Measurements from ENCODE around the gene PAOX.
A peak's percentile ranks its signal among the peaks of the same experiment; 100 is the strongest.
"Not testable (repeated sequence)": the region's sequence is repeated elsewhere in the genome, so short reads cannot be mapped to it uniquely, and the experiment has no call there.

PAOX gene

DNA sequence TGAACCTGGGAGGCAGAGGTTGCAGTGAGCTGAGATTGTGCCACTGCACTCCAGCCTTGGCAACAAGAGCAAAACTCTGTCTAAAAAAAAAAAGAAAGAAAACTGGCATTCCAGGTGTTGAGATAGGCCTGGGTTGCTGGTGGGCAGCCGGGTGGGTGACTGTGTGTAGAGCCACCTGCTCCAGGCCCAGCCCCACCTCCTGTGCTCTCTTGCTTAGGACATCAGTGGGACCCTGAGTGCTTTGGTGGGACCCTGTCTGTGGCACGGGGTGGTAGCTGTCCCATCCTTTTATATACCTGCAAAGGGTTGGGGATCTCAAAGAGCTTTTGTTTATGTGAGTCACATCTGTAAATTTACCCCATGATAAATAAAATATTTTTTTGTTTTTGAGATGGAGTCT is 6.2 kb downstream of the PAOX start:
- DNase-seq (ENCODE audit: low read depth, low spot score): no peak

DNA sequence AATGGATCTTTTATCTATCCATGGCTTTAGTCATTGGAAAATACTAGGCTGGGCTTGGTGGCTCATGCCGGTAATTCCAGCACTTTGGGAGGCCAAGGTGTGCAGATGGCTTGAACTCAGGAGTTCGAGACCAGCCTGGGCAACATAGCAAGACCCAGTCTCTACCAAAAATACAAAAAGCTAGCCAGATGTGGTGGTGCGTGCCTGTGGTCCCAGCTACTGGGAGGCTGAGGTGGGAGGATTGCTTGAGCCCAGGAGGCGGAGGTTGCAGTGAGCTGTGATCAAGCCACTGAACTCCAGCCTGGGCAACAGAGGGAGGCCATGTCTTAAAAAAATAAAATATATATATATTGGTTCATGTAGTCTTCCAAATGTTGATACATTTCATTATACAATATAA is 7.9 kb downstream of the PAOX start:
- DNase-seq (ENCODE audit: low read depth, low spot score): not testable (repeated sequence)

DNA sequence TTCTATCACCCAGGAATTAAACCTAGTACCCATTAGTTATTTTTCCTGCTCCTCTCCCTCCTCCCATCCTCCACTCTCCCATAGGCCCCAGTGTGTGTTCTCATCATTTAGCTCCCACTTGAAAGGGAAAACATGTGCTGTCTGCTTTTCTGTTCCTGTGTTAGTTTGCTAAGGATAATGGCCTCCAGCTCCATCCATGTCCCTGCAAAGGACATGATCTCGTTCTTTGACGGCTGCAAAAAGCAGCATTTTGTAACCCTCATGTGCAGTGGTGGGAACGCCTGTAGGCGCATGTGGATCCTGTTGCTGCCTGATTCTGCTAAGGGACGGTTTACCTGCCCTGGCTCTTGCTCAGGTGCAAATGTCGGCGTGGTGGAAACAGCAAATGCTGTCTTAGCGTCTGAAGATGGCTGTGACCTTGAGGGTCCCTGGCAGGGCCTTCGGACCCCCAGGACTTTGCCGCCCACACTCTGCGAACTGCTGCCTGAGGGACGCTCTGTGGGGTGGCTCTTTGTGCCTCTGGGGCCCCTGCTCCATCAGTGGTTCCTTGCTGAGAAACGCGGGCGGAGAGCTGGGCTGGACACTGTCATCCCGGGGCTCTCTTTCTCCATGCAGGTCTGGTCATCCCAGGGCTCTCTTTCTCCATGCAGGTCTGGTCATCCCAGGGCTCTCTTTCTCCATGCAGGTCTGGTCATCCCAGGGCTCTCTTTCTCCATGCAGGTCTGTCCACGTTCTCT is 9.3 kb downstream of the PAOX start:
- no peak for DNase-seq (ENCODE audit: low read depth, low spot score)

DNA sequence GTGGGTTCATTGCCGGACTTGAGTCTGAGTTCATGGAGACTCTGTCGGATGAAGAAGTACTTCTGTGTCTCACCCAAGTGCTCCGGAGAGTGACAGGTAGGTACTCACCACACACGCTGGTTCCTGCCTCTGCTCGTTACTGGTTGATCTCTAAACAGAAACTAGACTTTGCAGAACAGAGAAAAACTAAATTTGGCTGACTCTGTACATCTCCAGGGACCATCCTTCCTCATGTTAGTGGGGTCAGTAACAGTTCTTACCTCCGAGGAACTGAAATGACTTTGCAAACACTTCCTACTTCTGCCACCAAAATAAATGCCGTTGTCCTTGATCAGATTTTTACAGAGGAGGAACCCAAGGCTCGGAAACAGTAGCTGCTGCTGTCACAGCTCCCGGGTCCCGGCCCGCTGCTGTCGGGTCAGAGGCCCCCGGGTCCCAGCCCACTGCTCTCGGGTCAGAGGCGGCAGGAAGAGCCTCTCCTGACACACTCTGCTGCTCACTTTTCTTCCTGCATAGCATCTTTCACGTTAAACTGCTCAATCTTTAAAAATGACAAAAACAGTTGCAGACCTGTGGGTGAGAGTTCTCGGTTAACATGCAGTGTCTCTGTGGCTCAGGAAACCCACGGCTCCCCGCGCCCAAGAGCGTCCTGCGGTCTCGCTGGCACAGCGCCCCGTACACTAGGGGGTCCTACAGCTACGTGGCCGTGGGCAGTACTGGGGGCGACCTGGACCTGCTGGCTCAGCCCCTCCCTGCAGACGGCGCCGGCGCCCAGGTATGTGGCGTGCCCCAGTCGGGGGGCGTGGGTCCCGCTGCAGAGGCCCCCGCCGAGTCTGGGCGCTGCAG is 10.1 kb downstream of the PAOX start:
- no peak for DNase-seq (ENCODE audit: low read depth, low spot score)

DNA sequence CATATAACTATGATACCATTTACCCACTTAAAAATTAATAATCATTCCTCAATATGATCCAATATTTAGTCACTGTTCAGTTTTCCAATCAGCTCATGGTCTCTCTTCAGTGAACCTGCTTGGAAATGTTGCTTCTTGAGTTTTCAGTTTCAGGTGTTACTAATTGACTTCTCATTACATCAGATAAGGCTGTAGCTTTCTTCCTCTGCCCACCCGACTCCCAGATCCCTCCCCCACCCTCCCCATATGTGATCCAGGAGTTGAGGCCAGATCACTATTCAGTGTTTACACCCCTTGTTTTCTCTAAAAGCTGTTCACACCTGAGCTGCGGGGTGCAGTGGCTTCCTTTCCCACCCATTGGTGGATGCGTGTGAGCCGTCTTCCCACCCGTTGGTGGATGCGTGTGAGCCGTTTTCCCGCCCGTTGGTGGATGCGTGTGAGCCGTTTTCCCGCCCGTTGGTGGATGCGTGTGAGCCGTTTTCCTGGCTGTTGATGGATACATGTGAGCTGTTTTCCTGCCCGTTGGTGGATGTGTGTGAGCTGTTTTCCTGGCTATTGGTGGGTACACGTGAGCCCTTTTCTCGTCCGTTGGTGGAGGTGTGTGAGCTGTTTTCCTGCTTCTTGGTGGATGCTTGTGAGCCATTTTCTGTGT is 11.7 kb downstream of the PAOX start:
- DNase-seq (ENCODE audit: low read depth, low spot score): no peak

DNA sequence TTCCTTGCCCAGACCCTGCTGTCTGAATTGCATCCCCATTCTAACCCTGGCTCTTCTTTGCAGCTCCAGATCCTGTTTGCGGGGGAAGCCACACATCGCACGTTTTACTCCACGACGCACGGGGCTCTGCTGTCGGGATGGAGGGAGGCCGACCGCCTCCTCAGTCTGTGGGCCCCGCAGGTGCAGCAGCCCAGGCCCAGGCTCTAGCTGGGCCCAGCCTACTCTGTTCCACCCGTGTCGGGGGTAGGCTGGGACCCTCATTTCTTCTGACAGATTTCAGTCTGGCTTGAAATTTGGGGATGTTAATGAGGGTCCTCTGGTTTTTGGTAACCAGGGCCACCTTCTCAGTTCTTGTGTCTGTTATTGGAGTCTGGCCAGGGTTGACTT is 12.2 kb downstream of the PAOX start:
- DNase-seq (ENCODE audit: low read depth, low spot score): no peak

DNA sequence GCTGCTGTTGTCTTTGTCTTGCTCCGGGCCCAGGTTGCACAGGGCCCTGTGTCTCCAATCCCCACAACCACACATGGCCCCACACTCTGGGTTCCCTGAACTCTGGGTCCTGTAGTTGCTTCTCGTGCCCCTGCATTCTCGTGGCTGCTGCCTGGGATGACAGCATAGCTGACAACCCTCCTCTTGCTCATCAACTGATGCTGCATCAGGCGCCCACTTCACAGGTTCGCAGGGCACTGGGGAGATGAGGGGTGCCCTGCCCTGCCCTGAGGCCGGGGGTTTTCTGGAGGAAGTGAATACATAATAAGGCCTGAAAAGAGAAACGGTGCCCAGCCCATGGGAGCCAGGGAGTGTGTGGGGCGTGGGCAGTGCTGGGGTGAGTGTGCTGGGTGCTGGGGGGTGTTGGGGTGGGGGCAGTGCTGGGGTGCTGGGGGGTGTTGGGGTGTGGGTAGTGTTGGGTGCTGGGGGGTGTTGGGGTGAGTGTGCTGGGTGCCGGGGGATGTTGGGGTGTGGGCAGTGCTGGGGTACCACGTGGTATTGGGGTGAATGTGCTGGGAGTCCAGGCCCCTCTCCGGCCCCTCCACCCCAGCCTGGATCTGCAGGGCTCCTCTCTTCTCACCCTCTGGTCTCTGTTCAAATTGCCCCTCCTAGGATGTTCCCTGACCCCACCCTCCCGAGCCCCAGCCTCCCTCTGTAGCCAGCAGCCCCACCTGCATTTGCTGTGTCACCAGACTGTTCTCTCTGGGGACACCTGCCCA is 12.9 kb downstream of the PAOX start:
- no peak for DNase-seq (ENCODE audit: low read depth, low spot score)

DNA sequence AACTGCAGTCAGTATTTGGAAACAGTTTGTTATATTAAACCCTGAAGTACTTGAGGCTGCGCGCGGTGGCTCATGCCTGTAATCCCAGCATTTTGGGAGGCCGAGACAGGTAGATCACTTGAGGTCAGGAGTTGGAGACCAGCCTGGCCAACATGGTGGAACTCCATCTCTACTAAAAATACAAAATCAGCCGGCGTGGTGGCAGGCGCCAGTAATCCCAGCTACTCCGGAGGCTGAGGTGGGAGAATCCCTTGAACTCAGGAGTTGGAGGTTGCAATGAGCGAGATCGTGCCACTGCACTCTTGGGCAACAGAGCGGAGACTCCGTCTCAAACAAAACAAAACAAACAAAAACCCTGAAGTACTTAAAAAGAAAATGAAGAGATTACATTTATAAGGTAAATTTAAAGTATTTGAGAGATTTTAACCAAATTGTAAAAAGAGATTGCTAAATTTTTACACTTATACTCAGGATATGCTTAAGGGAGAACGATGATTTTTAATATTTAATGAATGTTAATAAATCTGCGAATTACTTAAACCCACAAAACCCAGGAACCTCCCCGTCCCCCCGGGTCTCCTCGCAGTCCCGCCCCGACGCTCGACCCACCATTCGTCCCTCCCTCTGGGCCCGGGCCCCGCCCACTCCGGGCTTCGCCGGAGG is 14.5 kb downstream of the PAOX start:
- DNase-seq (ENCODE audit: low read depth, low spot score): no peak

DNA sequence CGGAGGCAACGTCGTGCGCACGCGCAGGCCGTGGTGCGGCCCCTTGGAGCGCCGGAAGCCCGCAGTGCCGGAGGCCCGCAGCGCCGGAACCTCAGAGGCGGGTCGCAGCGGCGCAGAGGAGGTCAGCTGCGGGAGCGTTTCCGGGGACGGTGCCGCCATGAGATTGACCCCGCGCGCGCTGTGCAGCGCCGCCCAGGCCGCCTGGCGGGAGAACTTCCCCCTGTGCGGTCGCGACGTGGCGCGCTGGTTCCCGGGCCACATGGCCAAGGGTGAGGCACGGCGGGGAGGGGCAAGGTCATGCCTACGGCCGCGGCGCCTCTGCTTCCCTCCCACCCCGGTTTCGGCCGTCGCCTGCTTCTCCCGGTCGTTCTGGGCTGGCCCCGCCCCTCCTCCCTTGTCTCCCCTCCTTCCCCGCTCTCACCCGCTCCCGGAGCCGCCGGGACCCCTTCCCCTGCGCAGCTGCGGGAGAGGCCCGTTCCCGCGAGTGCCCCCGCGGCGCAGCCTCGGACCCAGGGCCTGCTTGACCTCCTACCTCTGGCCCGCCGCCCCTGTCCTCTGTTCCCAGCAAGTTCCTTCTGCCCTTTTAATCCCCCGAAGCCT is 15.1 kb downstream of the PAOX start, which contains the start of gene MTG1:
Gene MTG1, plus strand, starts transcription at position 94 of the 600 bp plus-strand sequence. Its CDS starts 64 bp downstream, at position 158.
- DNase-seq (ENCODE audit: low read depth, low spot score): peak; percentile 98

DNA sequence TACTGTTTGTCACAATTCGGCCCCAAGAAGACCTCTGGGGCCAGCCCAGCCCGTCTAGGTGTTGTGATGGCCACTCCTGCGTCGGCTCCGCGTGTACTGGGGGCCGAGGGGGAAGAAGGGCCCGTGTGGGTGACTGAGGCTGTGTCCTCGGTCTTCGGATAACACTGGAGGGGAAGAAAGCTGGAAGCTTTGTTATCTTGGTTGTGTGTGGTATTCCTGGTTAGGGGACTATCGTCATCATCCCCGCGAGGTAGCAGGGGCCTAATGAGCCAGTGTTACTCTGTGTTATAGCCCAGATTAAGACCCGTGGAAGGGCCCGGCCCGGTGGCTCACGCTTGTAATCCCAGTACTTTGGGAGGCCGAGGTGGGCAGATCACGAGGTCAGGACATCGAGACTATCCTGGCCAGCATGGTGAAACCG is 15.7 kb downstream of the PAOX start:
- DNase-seq (ENCODE audit: low read depth, low spot score): no peak

DNA sequence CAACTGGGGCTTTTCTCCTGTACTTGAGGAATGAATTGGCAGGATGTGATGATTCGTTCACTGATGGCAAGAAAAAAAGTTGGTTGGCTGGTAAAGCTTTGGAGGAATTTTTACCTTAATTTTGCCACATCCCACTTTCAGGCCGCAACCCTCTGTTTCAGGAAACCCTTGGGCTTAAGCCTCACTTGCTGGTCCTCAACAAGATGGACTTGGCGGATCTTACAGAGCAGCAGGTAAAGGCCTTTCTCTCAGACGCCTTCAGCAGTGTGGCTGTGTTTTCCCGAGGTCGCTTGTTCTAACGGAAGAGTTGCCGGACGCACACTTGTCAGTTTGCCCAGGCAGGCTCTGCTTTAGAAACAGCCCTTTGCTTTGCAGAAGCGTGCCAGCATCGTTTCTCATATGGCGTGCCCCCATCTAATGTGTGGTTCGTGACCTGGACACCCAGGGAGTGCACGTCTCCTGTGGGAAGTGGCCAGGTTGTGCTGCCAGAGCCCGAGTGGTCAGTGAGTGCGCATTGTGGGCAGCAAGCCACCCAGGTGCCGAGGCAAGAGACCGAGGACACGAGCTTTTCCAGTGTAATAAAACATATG is 17.1 kb downstream of the PAOX start:
- DNase-seq (ENCODE audit: low read depth, low spot score): no peak

DNA sequence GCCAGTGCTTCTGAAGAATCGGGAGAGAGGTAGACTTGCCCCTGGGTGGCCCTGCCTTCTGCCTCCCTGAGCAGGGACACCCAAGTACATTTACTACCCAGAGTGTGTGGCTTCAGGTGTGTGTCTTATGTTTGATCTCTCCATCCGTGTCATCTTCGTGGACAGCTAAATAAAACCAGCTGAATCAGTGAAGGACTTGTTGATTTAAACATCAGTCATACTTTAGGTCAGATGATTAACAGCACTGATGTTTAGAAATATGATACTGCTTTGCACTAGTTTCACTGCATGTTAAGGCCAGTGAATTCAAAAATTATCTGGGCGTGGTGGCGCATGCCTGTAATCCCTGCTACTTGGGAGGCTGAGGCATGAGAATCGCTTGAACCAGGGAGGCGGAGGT is 18.9 kb downstream of the PAOX start:
- DNase-seq (ENCODE audit: low read depth, low spot score): no peak

DNA sequence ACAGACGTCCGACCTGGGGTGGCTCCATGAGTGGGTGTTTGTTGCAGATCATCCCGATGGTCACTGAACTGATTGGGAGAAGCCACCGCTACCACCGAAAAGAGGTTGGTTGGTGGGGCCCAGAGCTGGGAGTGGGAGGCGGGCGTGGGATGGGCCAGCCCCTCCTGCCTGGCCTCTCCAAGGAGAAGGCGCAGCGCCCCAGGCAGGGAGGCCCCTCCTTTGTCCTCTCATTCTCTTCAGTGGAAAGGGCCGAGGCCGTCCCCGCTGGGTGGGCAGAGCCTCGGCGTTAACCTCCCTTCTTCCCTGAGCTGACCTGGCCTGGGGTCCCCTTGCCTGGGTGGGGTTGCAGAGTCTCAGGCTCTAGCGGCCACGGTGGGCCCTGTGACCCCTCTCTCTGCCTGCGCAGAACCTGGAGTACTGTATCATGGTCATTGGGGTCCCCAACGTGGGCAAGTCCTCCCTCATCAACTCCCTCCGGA is 20.1 kb downstream of the PAOX start:
- no peak for DNase-seq (ENCODE audit: low read depth, low spot score)

DNA sequence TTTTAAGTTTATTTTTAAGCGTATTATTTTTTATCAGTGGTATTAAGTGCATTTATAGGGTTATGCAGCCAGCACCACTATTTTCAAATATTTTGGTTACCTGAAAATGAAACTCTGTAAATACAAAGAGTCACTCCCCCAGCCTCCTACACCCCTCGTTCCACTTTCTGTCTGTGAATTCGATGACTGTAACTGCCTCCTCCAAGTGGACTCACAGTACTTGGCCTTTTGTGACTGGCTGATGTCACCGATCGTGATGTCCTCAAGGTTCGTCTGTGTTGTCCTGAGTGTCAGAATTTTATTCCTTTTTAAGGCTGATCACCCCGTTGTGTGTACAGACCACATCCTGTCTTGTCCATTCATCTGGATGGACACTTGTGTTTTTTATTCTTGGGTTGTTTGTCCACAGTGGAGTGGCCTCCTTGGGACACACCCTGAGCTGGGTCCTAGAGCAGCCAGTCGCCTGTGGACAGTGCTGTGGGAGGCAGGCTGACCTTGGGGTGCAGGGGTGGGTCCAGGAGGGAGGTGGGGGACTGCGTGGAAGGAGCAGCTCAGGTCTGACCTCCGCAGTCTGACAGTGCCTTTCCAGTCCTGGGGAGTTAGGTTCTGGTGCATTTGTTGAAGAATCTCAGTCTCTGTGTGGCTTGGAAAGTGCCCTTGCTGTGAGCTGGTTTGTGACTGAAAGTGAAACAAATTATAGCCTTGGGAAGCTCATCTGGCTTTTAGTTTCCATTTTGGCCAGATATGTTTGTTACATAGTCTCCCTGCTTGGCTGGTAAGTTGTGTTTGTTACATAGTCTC is 21.8 kb downstream of the PAOX start:
- DNase-seq (ENCODE audit: low read depth, low spot score): no peak

DNA sequence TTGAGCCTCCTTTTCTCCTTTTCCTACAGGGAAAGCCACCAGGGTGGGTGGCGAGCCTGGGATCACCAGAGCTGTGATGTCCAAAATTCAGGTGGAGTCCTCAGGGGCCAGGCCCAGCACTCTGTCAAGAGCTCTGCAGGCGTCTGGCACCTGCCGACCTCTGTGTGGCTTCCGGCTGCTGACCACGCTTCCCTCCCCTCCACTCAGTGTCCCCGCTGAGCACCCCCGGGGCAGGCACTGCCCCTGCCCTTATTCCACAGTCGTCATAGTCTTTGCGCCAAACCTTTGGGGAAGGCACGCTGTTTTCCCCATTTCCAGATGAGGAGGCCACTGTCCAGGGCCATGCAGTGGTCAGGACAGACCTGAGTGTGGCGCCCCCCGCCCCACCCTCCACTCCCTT is 22.4 kb downstream of the PAOX start:
- no peak for DNase-seq (ENCODE audit: low read depth, low spot score)

DNA sequence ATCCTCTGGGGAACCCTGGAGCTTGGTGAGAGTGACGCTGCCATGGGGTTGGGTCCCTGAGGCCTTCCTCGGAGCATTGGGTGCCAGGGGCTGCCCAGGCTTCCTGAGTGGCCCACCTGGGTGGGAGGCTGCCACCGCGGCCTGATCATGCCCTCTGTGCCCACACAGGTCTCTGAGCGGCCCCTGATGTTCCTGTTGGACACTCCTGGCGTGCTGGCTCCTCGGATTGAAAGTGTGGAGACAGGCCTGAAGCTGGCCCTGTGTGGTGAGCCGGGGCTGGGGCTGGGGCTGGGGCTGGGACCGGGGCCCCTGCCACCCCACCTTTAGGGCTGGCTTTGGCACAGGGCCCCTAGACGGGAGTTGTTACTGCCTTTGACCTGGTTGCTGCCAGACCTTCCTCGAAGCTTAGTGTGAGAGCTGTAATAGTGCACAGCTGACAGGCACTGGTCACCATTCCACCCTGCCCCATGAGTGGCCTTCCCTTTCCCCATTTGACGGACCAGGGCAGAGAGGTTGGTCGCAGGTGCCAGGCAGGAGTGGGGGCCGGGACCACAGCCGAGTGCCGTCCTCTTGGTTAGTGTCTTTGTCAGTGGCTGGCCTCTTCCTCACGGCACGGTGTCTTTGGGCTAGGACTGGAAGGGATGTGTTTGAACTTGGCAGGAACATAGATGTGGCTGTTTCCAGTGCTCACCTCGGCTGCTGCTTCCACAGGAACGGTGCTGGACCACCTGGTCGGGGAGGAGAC is 23.1 kb downstream of the PAOX start:
- no peak for DNase-seq (ENCODE audit: low read depth, low spot score)

DNA sequence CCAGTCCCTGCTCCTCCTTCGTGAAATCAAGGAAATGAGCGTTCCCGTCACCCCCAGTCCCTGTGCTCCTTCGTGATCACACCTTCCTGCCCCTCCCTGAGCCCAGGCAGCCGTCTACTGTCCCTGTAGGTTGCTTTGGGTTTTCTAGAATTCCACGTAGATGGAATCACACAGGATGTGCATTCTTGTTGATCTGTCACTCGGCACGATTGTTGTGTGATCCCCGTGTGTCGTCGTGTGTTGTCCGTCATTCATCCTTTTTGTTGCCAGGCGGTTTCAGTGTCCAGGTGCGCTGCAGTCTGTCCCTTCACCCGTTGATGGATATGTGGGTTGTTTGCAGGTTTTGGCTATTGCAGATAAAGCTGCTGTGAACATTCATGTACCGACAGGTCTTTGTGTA is 24.3 kb downstream of the PAOX start:
- no peak for DNase-seq (ENCODE audit: low read depth, low spot score)

DNA sequence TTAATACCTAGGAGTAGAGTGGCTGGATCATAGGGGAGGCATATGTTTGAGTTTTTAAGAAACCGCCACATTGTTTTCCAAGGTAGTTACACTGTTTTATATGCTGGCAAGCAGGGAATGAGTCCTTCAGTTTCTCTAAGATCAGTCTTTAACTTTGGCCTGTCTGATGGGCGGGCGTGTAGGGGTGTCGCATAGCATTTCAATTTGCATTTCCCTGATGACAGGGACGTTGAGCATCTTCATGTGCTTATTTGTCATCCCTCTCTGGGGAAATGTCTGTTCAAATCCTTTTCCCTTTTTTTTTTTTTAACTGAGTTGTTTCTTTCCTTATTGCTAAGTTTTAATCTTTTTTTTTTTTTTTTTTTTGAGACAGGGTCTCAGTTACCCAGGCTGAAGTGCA is 24.7 kb downstream of the PAOX start:
- DNase-seq (ENCODE audit: low read depth, low spot score): no peak

DNA sequence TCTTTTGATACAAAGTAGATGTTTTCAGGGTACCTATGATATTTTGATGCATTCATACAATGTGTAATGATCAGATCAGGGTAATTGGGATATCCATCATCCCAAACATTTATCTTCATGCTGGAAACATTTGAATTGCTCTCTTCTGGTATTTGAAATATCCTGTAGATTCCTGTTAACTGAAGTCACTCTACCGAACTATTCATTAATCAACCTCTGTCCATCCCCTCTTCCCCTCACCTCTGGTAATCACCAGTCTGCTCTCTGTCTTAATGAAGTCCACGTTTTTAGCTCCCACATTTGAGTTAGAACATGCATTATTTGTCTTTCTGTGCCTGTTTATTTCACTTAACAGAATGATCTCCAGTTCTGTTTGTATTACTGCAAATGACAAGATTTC is 26.2 kb downstream of the PAOX start:
- DNase-seq (ENCODE audit: low read depth, low spot score): peak; percentile 36

Data from astrocyte of the hippocampus (primary cell).